HG03108 (cell line): ENCODE results near the gene GUCY1B1.
A peak's percentile ranks its signal among the peaks of the same experiment; 100 is the strongest.
"Not testable (repeated sequence)": the region's sequence is repeated elsewhere in the genome, so short reads cannot be mapped to it uniquely, and the experiment has no call there.

Experiments
- ATAC-seq: cut with Tn5 transposase; IDR thresholded peaks from one replicate; pipeline ENCODE4 v1.9.1; 2021; ENCODE audit warnings: moderate library complexity; ENCODE audit not compliant: unreplicated experiment

The GUCY1B1 gene

GRCh38 chr4:155761916-155762315, 3.1 kb downstream of the GUCY1B1 start:
- ATAC-seq, result no peak

GRCh38 chr4:155762334-155762733, 3.5 kb downstream of the GUCY1B1 start:
- no peak for ATAC-seq

- ATAC-seq, result no peak
Observed at GRCh38 chr4:155763551-155763950, 4.7 kb downstream of the GUCY1B1 start.

GRCh38 chr4:155765149-155765548, 6.3 kb downstream of the GUCY1B1 start:
- no peak for ATAC-seq

GRCh38 chr4:155766622-155767021, 7.8 kb downstream of the GUCY1B1 start:
- no peak for ATAC-seq

GRCh38 chr4:155768370-155768769, 9.5 kb downstream of the GUCY1B1 start:
- ATAC-seq, result no peak

GRCh38 chr4:155769090-155769489, 10.3 kb downstream of the GUCY1B1 start:
- ATAC-seq, result no peak

GRCh38 chr4:155772459-155773195, 13.8 kb downstream of the GUCY1B1 start:
- no peak for ATAC-seq

GRCh38 chr4:155773196-155773800, 14.5 kb downstream of the GUCY1B1 start:
- ATAC-seq, result no peak

- no peak for ATAC-seq
Observed at GRCh38 chr4:155774033-155774432, 15.2 kb downstream of the GUCY1B1 start.

GRCh38 chr4:155777971-155778735, 19.3 kb downstream of the GUCY1B1 start:
- ATAC-seq, result no peak

GRCh38 chr4:155780775-155781174, 22.0 kb downstream of the GUCY1B1 start:
- no peak for ATAC-seq

GRCh38 chr4:155781249-155781831, 22.5 kb downstream of the GUCY1B1 start:
- ATAC-seq, result no peak

- ATAC-seq, result no peak
Observed at GRCh38 chr4:155784637-155785036, 25.8 kb downstream of the GUCY1B1 start.

- no peak for ATAC-seq
Observed at GRCh38 chr4:155785828-155786227, 27.0 kb downstream of the GUCY1B1 start.

- peak; percentile 90 for ATAC-seq
Observed at GRCh38 chr4:155787113-155787710, 28.4 kb downstream of the GUCY1B1 start.

GRCh38 chr4:155789391-155789790, 30.6 kb downstream of the GUCY1B1 start:
- no peak for ATAC-seq

- no peak for ATAC-seq
Observed at GRCh38 chr4:155789982-155790381, 31.2 kb downstream of the GUCY1B1 start.

- ATAC-seq, result no peak
Observed at GRCh38 chr4:155794589-155795236, 35.9 kb downstream of the GUCY1B1 start.

GRCh38 chr4:155795991-155796390, 37.2 kb downstream of the GUCY1B1 start:
- no peak for ATAC-seq

GRCh38 chr4:155797581-155797980, 38.8 kb downstream of the GUCY1B1 start:
- ATAC-seq, result not testable (repeated sequence)
